Memory B cell (primary cell): ENCODE results near the gene MAML3.

Experiments
- ATAC-seq: fragments of 150-1000 bp; cut with Tn5 transposase; 2 replicates; pipeline ENCODE4 v1.10.0; 2021; ENCODE audit warnings: low read depth, mild to moderate bottlenecking, moderate library complexity
- DNase-seq, 2 donors: peaks; one replicate each; pipeline ENCODE4 v3.0.0; 2022; ENCODE audit warnings: low spot score in 2 of 2
- H3K27ac Mint-ChIP-seq: one replicate; pipeline ENCODE4 v1.8.0; 2022; ENCODE audit warnings: mild to moderate bottlenecking, moderate library complexity, mixed read lengths
- H3K27me3 Mint-ChIP-seq: one replicate; pipeline ENCODE4 v1.8.0; 2022; ENCODE audit warnings: mixed read lengths
- H3K36me3 Mint-ChIP-seq: one replicate; pipeline ENCODE4 v1.8.0; 2022; ENCODE audit warnings: mild to moderate bottlenecking, mixed read lengths
- H3K4me1 Mint-ChIP-seq: one replicate; pipeline ENCODE4 v1.8.0; 2022; ENCODE audit warnings: mixed read lengths
- H3K4me3 Mint-ChIP-seq: one replicate; pipeline ENCODE4 v1.8.0; 2022; ENCODE audit warnings: mild to moderate bottlenecking, moderate library complexity, mixed read lengths
- H3K9me3 Mint-ChIP-seq: one replicate; pipeline ENCODE4 v1.8.0; 2022; ENCODE audit warnings: mixed read lengths

Gene MAML3

DNA sequence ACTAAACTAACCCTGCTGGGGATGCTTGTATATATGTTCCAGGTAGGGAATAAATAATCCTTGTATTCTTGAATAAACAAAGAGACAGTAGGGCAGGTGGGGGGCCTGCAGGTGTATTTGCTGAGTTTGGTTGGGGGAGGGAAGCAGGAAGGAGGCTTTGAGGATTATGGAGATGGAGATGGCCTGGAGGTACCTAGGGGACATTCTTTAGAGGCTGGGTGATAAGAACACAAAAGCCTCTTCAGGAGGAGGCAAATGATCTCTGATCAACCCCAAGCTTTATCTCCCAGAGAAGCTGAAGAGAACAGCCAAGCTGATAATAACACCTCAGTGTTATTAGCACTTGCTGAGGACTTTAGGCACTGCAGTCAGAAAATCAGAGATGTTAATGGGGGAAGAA, 300.7 kb downstream of the MAML3 start:
- ATAC-seq (no peak), DNase-seq (no peak)
- Mint-ChIP-seq H3K36me3 (no peaks in the 10 kb centered on the region), H3K9me3 (no peaks in the 10 kb centered on the region), H3K4me3 (no peak overlapping the region), H3K4me1 (no peaks in the 10 kb centered on the region), H3K27ac (no peak overlapping the region), H3K27me3 (peaks cover 5% of the 10 kb centered on the region)

DNA sequence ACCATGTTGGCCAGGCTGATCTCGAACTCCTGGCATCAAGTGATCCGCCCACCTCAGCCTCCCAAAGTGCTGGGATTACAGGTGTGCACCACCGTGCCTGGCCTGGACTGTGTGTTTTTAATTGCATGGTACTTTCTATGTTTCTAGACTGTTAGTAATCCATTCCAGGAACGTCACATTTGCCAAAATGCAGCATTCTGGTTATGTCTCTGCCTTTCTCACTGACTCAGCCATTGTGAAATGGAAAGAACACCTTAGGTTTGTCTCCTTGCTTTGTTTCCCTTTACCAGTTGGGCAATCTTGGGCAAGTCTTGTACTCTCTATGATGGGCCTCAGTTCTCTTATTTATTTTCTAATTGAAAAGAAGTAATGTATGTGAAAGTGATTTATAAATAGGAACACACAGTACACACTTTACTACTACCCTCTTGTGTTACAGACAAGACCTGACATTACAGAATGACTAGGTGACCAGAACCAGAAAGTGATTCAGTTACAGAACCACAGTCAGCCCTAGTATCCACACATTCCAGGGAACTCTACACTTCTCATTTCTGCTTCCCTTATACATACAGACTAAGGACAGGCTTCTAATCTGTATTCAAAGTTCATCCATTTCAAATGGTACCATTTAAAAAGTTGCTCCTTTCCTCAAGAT, 301.2 kb downstream of the MAML3 start:
- no peak overlapping the region for H3K27ac Mint-ChIP-seq
- no peak overlapping the region for H3K4me3 Mint-ChIP-seq
- no peaks in the 10 kb centered on the region for H3K9me3 Mint-ChIP-seq
- H3K4me1 Mint-ChIP-seq = no peaks in the 10 kb centered on the region
- no peak for ATAC-seq
- peaks cover 4% of the 10 kb centered on the region for H3K27me3 Mint-ChIP-seq
- H3K36me3 Mint-ChIP-seq = no peaks in the 10 kb centered on the region
- DNase-seq = no peak

GRCh38 chr4:139851639-139852038, 302.3 kb downstream of the MAML3 start:
- H3K27me3 Mint-ChIP-seq = peaks cover 8% of the 10 kb centered on the region

GRCh38 chr4:139851133-139851532, 302.9 kb downstream of the MAML3 start:
- no peaks in the 10 kb centered on the region for H3K4me1 Mint-ChIP-seq

More at GRCh38 chr4:139851639-139852038, 302.3 kb downstream of the MAML3 start:
- Mint-ChIP-seq H3K9me3 (no peaks in the 10 kb centered on the region), H3K36me3 (no peaks in the 10 kb centered on the region), H3K4me1 (no peaks in the 10 kb centered on the region), H3K27ac (no peak overlapping the region), H3K4me3 (no peak overlapping the region)
- DNase-seq (no peak), ATAC-seq (no peak)

GRCh38 chr4:139849219-139849618, 304.8 kb downstream of the MAML3 start:
- no peak overlapping the region for H3K27ac Mint-ChIP-seq
- no peak for DNase-seq
- ATAC-seq = no peak
- H3K9me3 Mint-ChIP-seq = no peaks in the 10 kb centered on the region
- H3K4me1 Mint-ChIP-seq = no peaks in the 10 kb centered on the region
- peaks cover 9% of the 10 kb centered on the region for H3K27me3 Mint-ChIP-seq
- no peaks in the 10 kb centered on the region for H3K36me3 Mint-ChIP-seq
- no peak overlapping the region for H3K4me3 Mint-ChIP-seq

More at GRCh38 chr4:139851133-139851532, 302.9 kb downstream of the MAML3 start:
- ATAC-seq (no peak), DNase-seq (no peak)
- Mint-ChIP-seq H3K27ac (no peak overlapping the region), H3K27me3 (peaks cover 8% of the 10 kb centered on the region), H3K4me3 (no peak overlapping the region), H3K9me3 (no peaks in the 10 kb centered on the region), H3K36me3 (no peaks in the 10 kb centered on the region)

GRCh38 chr4:139848028-139848427, 306.0 kb downstream of the MAML3 start:
- H3K27me3 Mint-ChIP-seq = peaks cover 8% of the 10 kb centered on the region
- no peak for ATAC-seq
- no peaks in the 10 kb centered on the region for H3K4me1 Mint-ChIP-seq
- H3K27ac Mint-ChIP-seq = no peak overlapping the region
- H3K9me3 Mint-ChIP-seq = no peaks in the 10 kb centered on the region
- DNase-seq = no peak
- no peaks in the 10 kb centered on the region for H3K36me3 Mint-ChIP-seq
- no peak overlapping the region for H3K4me3 Mint-ChIP-seq

GRCh38 chr4:139847602-139848001, 306.4 kb downstream of the MAML3 start:
- H3K4me3 Mint-ChIP-seq = no peak overlapping the region
- no peaks in the 10 kb centered on the region for H3K9me3 Mint-ChIP-seq
- no peak overlapping the region for H3K27ac Mint-ChIP-seq
- H3K27me3 Mint-ChIP-seq = peaks cover 8% of the 10 kb centered on the region
- no peaks in the 10 kb centered on the region for H3K36me3 Mint-ChIP-seq
- ATAC-seq = no peak
- DNase-seq = no peak
- no peaks in the 10 kb centered on the region for H3K4me1 Mint-ChIP-seq

DNA sequence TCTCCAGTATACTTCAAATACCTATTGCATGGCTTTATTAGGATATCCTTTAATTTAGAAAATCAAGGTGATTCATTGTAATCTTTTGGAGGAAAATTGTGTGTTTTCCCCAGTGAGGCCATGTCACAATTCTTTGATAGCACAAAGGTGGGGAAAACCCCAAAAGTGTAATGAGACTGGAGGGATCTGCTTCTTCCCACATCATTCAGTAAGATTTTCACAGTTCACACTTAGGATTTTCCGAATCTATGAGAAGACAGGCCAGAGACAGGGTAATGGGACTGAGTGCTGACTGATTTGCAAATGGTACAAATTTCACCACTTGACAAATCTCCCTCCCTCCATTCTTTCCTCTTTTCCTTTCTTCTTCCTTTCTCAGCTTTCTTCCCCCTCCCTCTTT, 307.2 kb downstream of the MAML3 start:
- Mint-ChIP-seq H3K4me3 (no peak overlapping the region), H3K36me3 (no peaks in the 10 kb centered on the region), H3K27me3 (peaks cover 8% of the 10 kb centered on the region), H3K9me3 (no peaks in the 10 kb centered on the region), H3K4me1 (no peaks in the 10 kb centered on the region), H3K27ac (no peak overlapping the region)
- DNase-seq = no peak
- ATAC-seq = no peak

GRCh38 chr4:139845453-139846093, 308.4 kb downstream of the MAML3 start:
- ATAC-seq (no peak), DNase-seq (no peak)
- no peak overlapping the region for H3K4me3 Mint-ChIP-seq
- H3K27me3 Mint-ChIP-seq = peaks cover 8% of the 10 kb centered on the region
- H3K9me3 Mint-ChIP-seq = no peaks in the 10 kb centered on the region
- no peaks in the 10 kb centered on the region for H3K36me3 Mint-ChIP-seq
- H3K4me1 Mint-ChIP-seq = no peaks in the 10 kb centered on the region
- H3K27ac Mint-ChIP-seq = no peak overlapping the region

- H3K4me3 Mint-ChIP-seq = no peak overlapping the region
- H3K27me3 Mint-ChIP-seq = peaks cover 9% of the 10 kb centered on the region
- no peaks in the 10 kb centered on the region for H3K9me3 Mint-ChIP-seq
- no peak overlapping the region for H3K27ac Mint-ChIP-seq
- H3K36me3 Mint-ChIP-seq = no peaks in the 10 kb centered on the region
- no peak for DNase-seq
- no peaks in the 10 kb centered on the region for H3K4me1 Mint-ChIP-seq
- no peak for ATAC-seq
Measured at GRCh38 chr4:139844459-139845036, 309.4 kb downstream of the MAML3 start.

GRCh38 chr4:139844057-139844456, 309.9 kb downstream of the MAML3 start:
- DNase-seq (no peak), ATAC-seq (no peak)

DNA sequence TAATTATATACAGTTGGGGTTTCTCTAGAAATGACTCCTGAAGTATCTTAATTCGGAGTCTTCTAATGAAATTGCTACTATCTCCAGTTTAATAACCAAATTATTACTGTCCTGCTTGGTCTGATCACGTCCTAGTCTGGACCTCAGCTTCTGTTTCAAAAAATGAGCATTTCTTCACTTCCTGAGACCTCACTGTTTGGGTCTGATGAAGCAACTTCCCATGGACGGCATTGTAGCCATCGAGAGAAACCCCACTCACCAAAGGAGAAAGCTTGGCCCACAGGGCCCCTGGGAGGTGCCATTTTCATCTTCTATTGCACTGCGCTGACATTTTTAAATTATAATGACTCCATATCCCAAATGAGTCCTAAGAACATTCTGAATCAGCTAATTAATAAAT, 310.3 kb downstream of the MAML3 start:
- ATAC-seq (no peak), DNase-seq (no peak)
- Mint-ChIP-seq H3K4me1 (no peaks in the 10 kb centered on the region), H3K27me3 (peaks cover 10% of the 10 kb centered on the region), H3K27ac (no peak overlapping the region), H3K36me3 (no peaks in the 10 kb centered on the region), H3K9me3 (no peaks in the 10 kb centered on the region), H3K4me3 (no peak overlapping the region)

More at GRCh38 chr4:139844057-139844456, 309.9 kb downstream of the MAML3 start:
- Mint-ChIP-seq H3K36me3 (no peaks in the 10 kb centered on the region), H3K27ac (no peak overlapping the region), H3K9me3 (no peaks in the 10 kb centered on the region), H3K27me3 (peaks cover 10% of the 10 kb centered on the region), H3K4me3 (no peak overlapping the region), H3K4me1 (no peaks in the 10 kb centered on the region)

DNA sequence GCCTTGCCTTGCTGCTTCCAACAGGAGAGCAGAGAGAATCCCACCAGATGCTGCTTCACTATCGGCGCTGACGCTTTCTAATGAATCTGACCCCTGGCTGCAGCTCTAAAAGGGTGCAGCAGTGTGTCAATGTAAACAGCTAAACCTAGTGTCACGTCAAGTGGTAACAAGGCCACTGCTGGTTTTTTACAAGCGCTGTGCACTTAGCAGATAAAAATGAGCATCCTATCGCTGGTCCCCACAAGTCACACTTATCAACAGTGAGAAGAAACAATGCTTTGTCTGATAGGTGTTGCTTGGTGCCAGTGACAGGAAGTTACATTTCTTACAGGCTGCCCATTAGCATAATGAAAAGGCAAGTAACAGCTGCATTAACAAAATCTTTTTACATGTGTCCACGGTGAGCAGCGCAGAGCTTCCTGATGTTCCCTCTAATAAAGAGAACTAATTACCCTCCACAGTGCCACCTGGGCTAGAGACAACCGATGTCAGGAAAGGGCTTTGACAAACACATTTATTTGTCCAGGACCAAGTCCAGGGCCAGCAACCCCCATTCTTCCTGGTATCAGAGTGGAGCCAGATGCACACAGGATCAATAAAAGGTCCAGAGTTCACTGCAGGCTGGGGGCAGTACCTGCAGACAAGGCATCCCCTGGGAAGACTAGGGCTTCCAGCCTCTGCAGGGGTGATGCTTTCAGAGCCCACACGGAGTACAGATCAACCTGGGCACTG, 312.4 kb downstream of the MAML3 start:
- no peak for ATAC-seq
- H3K27ac Mint-ChIP-seq = no peak overlapping the region
- DNase-seq = no peak
- H3K9me3 Mint-ChIP-seq = no peaks in the 10 kb centered on the region
- no peak overlapping the region for H3K4me3 Mint-ChIP-seq
- no peaks in the 10 kb centered on the region for H3K36me3 Mint-ChIP-seq
- H3K27me3 Mint-ChIP-seq = peaks cover 6% of the 10 kb centered on the region
- H3K4me1 Mint-ChIP-seq = no peaks in the 10 kb centered on the region

DNA sequence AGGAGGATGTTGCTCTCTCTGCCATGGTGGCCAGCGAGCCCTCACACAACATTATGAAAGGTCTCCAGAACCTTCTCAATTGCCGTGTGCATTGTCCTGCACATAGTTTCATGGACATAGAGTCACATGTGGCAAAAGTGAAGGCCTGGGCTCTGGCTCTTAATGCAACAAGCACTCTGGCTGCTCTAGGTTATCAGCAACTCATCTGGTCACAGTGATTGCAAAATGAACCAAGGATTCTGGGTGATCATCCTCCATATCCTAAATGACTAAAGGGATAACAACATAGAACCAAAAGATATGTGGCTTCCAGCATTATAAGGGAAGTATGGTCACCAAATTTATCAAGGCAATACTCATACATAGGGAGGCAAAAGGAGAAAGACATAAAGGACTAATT, 313.2 kb downstream of the MAML3 start:
- no peak for ATAC-seq
- Mint-ChIP-seq H3K9me3 (no peaks in the 10 kb centered on the region), H3K4me1 (no peaks in the 10 kb centered on the region)

More for the DNA sequence above, 313.2 kb downstream of the MAML3 start:
- Mint-ChIP-seq H3K27me3 (peaks cover 6% of the 10 kb centered on the region), H3K36me3 (no peaks in the 10 kb centered on the region), H3K4me3 (no peak overlapping the region), H3K27ac (no peak overlapping the region)
- no peak for DNase-seq
